Superior temporal gyrus (tissue), 1 donor: Measurements from ENCODE around the gene NR2E1.

Source experiments
- DNase-seq: peaks from one replicate; pipeline ENCODE4 v3.0.0-alpha.2; 2016; ENCODE audit errors: extremely low spot score

Gene NR2E1

DNA sequence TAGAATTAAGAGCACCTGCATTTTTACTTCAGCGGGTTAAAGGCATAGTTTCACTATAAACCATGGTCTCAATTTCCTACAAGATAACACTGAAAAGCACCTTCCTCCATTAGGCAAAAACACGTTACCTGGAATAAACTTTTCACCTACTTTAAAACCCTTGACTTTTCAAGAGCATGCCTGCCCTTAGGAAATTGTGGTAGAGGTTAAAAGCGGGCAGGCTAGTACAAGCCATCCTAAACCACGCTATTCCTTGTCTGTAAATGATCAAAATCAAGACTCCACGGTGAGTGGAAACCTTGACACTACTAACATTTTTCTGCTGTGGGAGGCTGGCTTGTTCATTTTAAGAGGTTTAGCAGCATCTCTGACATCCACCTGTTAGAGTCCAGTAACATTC is 43.9 kb downstream of the NR2E1 start:
- DNase-seq: no peak

- DNase-seq: no peak
These were observed 44.7 kb downstream of the NR2E1 start for GRCh38 chr6:108210556-108210955.

DNA sequence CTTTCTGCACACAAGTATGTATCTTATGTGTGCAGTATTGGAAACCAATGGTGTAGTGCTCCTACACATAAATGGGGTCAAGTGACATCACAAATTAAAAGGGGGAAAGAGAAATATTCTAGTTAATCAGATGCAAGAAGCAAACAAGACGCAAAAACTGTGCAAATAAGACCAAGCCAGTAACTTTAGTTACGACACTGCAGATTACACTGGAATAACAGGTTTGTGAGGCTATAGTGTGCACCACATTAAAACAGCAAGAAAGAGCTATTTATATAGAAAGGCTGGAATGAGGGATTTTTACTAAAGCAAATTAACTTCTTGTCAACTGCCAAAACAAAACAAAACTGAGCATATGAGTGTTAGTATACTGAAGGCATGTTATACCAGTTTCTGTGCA is 45.8 kb downstream of the NR2E1 start:
- DNase-seq: no peak

DNA sequence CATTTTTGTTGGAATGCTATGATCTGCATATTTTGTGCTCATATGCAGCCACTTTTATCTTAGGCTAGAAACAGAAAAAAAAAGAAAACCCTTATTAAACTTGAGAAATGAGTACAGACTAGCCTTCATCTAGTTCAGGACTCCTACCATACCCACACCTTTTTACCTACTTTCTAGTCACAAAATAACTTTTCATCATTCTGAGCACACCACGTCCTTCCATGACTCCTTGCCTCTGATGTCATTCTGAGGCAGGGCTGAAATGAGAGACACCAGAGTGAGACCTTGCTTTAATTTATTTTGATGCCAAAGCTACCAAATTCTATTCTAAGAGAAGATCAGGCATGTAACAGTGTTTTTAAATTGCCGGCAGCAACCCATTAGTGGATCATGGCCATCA is 56.2 kb downstream of the NR2E1 start:
- no peak for DNase-seq

GRCh38 chr6:108222504-108222903 is 56.7 kb downstream of the NR2E1 start:
- no peak for DNase-seq

GRCh38 chr6:108227290-108227689 is 61.5 kb downstream of the NR2E1 start:
- no peak for DNase-seq

DNA sequence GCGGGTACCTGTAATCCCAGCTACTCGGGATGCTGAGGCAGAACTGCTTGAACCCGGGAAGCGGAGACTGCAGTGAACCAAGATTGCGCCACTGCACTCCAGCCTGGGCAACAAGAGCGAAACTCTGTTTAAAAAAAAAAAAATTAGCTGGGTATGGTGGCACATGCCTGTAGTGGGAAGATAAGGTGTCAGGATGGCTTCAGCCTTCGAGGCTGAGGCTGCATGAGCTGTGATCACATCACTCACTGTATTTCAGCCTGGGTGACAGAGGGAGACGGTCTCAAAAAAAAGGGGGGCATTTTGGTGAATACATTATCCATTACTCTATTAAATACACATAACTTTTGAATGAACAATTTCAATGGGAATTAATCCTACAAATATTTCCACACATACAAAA is 62.6 kb downstream of the NR2E1 start:
- DNase-seq: no peak

DNA sequence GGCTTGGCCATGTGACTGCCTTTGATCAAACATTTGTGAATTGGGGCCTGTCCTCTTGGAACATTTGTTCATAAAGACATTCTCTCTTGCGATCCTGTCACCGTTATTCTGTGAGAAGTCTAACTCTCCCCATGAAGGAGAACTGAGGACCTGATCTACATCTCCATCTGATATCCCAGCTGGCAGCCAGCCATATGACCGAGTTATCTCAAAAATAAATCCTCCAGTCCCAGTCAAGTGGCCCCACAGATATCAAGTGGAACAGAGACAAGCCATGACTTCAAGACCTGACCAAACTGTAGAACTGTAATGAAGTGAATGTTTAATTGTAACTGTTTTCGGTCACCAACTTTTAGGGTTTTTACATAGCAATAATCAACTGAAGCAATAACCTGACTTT is 69.3 kb downstream of the NR2E1 start:
- DNase-seq: no peak

GRCh38 chr6:108236791-108237190 is 71.0 kb downstream of the NR2E1 start:
- DNase-seq: no peak

DNA sequence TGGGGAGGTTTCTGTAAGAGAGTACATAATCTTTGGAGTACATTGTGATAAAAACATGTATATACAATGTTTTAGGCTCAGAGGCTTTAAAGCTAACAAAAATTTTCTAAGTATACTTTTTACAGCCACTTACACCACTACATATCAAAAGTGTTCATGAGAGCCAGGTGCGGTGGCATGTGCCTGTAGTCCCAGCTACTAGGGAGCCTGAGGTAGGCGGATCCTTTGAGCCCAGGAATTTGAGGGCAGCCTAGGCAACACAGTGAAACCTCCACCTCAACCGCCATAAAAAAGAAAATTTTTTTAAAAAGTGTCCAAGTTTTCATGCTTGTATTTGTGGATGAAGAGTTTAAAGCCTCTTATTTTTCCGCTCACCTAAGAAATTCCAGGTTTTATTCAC is 72.5 kb downstream of the NR2E1 start:
- no peak for DNase-seq
